ENCODE results near the gene OSR1.

- TF ChIP-seq POLR2A (IDR thresholded peaks at IDR 0.05) (no peak), CTCF (IDR thresholded peaks at IDR 0.05 in 4 of 5, conservative IDR thresholded peaks at IDR 0.05 in 1 of 5) (no peak)
Observed at GRCh38 chr2:19350678-19351401, 7.6 kb downstream of the OSR1 start.

Measured in gastrocnemius medialis (tissue), 4 donors.